Measurements from ENCODE around the gene SLC1A1.

DNA sequence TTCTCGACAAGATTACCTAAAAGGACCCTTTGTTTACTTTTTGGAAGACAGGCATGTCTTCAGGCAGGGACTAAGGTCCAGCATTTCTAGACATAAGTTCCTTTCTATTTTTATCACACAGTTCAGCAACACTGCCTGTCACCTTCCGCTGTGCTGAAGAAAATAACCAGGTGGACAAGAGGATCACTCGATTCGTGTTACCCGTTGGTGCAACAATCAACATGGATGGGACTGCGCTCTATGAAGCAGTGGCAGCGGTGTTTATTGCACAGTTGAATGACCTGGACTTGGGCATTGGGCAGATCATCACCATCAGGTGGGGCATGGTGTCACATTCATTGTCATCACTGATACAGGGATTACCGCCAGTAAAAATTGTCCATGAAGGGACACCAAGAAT is 86.2 kb downstream of the SLC1A1 start:
- TF ChIP-seq, protein P1, sequence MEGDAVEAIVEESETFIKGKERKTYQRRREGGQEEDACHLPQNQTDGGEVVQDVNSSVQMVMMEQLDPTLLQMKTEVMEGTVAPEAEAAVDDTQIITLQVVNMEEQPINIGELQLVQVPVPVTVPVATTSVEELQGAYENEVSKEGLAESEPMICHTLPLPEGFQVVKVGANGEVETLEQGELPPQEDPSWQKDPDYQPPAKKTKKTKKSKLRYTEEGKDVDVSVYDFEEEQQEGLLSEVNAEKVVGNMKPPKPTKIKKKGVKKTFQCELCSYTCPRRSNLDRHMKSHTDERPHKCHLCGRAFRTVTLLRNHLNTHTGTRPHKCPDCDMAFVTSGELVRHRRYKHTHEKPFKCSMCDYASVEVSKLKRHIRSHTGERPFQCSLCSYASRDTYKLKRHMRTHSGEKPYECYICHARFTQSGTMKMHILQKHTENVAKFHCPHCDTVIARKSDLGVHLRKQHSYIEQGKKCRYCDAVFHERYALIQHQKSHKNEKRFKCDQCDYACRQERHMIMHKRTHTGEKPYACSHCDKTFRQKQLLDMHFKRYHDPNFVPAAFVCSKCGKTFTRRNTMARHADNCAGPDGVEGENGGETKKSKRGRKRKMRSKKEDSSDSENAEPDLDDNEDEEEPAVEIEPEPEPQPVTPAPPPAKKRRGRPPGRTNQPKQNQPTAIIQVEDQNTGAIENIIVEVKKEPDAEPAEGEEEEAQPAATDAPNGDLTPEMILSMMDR (IDR thresholded peaks at IDR 0.05): no peak
- TF ChIP-seq POLR2A (IDR thresholded peaks at IDR 0.05): no peak
